Activated naive CD4-positive, alpha-beta T cell treated with anti-CD3 and anti-CD28 coated beads, Interleukin-2, amount 50 U/mL, for 24 hours (primary cell): ENCODE results near the gene CCDC30.

Experiments used
- H3K27ac Mint-ChIP-seq: one replicate; pipeline ENCODE4 v1.8.0; 2021; ENCODE audit warnings: mild to moderate bottlenecking, mixed read lengths
- H3K27me3 Mint-ChIP-seq: one replicate; pipeline ENCODE4 v1.8.0; 2021; ENCODE audit warnings: mixed read lengths
- H3K36me3 Mint-ChIP-seq: one replicate; pipeline ENCODE4 v1.8.0; 2021; ENCODE audit warnings: mixed read lengths
- H3K4me1 Mint-ChIP-seq: one replicate; pipeline ENCODE4 v1.8.0; 2021; ENCODE audit warnings: mixed read lengths
- H3K4me3 Mint-ChIP-seq: one replicate; pipeline ENCODE4 v1.8.0; 2021; ENCODE audit warnings: mild to moderate bottlenecking, mixed read lengths
- H3K9me3 Mint-ChIP-seq: one replicate; pipeline ENCODE4 v1.8.0; 2021; ENCODE audit warnings: mixed read lengths

Gene CCDC30

GRCh38 chr1:42462828-42463763, at the start of gene CCDC30:
CCDC30 (plus strand) TSS chr1:42463286; CDS start chr1:42480552, 17,266 bp downstream.
- Mint-ChIP-seq H3K27ac (peak within 1 kb of the TSS; percentile 92), H3K36me3 (peaks cover 8% of the 10 kb centered on the region), H3K4me1 (peaks cover 50% of the 10 kb centered on the region), H3K4me3 (peak within 1 kb of the TSS; percentile 89), H3K9me3 (no peaks in the 10 kb centered on the region), H3K27me3 (no peaks in the 10 kb centered on the region)

- Mint-ChIP-seq H3K9me3 (no peaks in the 10 kb centered on the region), H3K27me3 (peaks cover 4% of the 10 kb centered on the region), H3K27ac (no peak overlapping the region)
Measured at GRCh38 chr1:42414551-42415496, 48.3 kb upstream of the CCDC30 start.

GRCh38 chr1:42417166-42417565, 45.9 kb upstream of the CCDC30 start:
- Mint-ChIP-seq H3K36me3 (no peaks in the 10 kb centered on the region), H3K27me3 (peaks cover 1% of the 10 kb centered on the region), H3K27ac (no peak overlapping the region), H3K9me3 (no peaks in the 10 kb centered on the region), H3K4me3 (no peak overlapping the region), H3K4me1 (no peaks in the 10 kb centered on the region)

More at GRCh38 chr1:42414551-42415496, 48.3 kb upstream of the CCDC30 start:
- no peak overlapping the region for H3K4me3 Mint-ChIP-seq
- H3K36me3 Mint-ChIP-seq, result no peaks in the 10 kb centered on the region
- H3K4me1 Mint-ChIP-seq, result no peaks in the 10 kb centered on the region

- H3K36me3 Mint-ChIP-seq, result no peaks in the 10 kb centered on the region
- H3K27ac Mint-ChIP-seq, result no peak overlapping the region
- H3K4me1 Mint-ChIP-seq, result no peaks in the 10 kb centered on the region
- no peak overlapping the region for H3K4me3 Mint-ChIP-seq
- H3K27me3 Mint-ChIP-seq, result peaks cover 1% of the 10 kb centered on the region
- H3K9me3 Mint-ChIP-seq, result no peaks in the 10 kb centered on the region
Measured at GRCh38 chr1:42418516-42418915, 44.6 kb upstream of the CCDC30 start.

GRCh38 chr1:42419126-42419821, 43.8 kb upstream of the CCDC30 start:
- Mint-ChIP-seq H3K4me3 (no peak overlapping the region), H3K27me3 (no peaks in the 10 kb centered on the region), H3K27ac (no peak overlapping the region), H3K36me3 (no peaks in the 10 kb centered on the region), H3K9me3 (no peaks in the 10 kb centered on the region), H3K4me1 (no peaks in the 10 kb centered on the region)

- Mint-ChIP-seq H3K4me3 (no peak overlapping the region), H3K36me3 (no peaks in the 10 kb centered on the region), H3K4me1 (no peaks in the 10 kb centered on the region), H3K9me3 (no peaks in the 10 kb centered on the region), H3K27me3 (no peaks in the 10 kb centered on the region), H3K27ac (no peak overlapping the region)
Measured at GRCh38 chr1:42420121-42420520, 43.0 kb upstream of the CCDC30 start.

GRCh38 chr1:42420911-42421585, 42.0 kb upstream of the CCDC30 start:
- H3K9me3 Mint-ChIP-seq, result no peaks in the 10 kb centered on the region
- H3K4me1 Mint-ChIP-seq, result no peaks in the 10 kb centered on the region
- no peaks in the 10 kb centered on the region for H3K27me3 Mint-ChIP-seq
- H3K27ac Mint-ChIP-seq, result no peak overlapping the region
- no peak overlapping the region for H3K4me3 Mint-ChIP-seq
- H3K36me3 Mint-ChIP-seq, result no peaks in the 10 kb centered on the region

- no peak overlapping the region for H3K27ac Mint-ChIP-seq
- H3K36me3 Mint-ChIP-seq, result no peaks in the 10 kb centered on the region
- no peaks in the 10 kb centered on the region for H3K9me3 Mint-ChIP-seq
Measured at GRCh38 chr1:42422737-42423136, 40.3 kb upstream of the CCDC30 start.

GRCh38 chr1:42423681-42424080, 39.4 kb upstream of the CCDC30 start:
- no peaks in the 10 kb centered on the region for H3K9me3 Mint-ChIP-seq
- no peak overlapping the region for H3K27ac Mint-ChIP-seq
- H3K27me3 Mint-ChIP-seq, result no peaks in the 10 kb centered on the region
- no peaks in the 10 kb centered on the region for H3K4me1 Mint-ChIP-seq
- H3K36me3 Mint-ChIP-seq, result no peaks in the 10 kb centered on the region
- H3K4me3 Mint-ChIP-seq, result no peak overlapping the region

More at GRCh38 chr1:42422737-42423136, 40.3 kb upstream of the CCDC30 start:
- Mint-ChIP-seq H3K4me1 (no peaks in the 10 kb centered on the region), H3K27me3 (no peaks in the 10 kb centered on the region), H3K4me3 (no peak overlapping the region)

- H3K27me3 Mint-ChIP-seq, result no peaks in the 10 kb centered on the region
- H3K4me3 Mint-ChIP-seq, result no peak overlapping the region
- no peaks in the 10 kb centered on the region for H3K4me1 Mint-ChIP-seq
- H3K9me3 Mint-ChIP-seq, result no peaks in the 10 kb centered on the region
- no peaks in the 10 kb centered on the region for H3K36me3 Mint-ChIP-seq
- no peak overlapping the region for H3K27ac Mint-ChIP-seq
Measured at GRCh38 chr1:42424201-42424600, 38.9 kb upstream of the CCDC30 start.

GRCh38 chr1:42427240-42427639, 35.8 kb upstream of the CCDC30 start:
- H3K27ac Mint-ChIP-seq, result no peak overlapping the region
- H3K27me3 Mint-ChIP-seq, result no peaks in the 10 kb centered on the region
- H3K36me3 Mint-ChIP-seq, result no peaks in the 10 kb centered on the region
- H3K9me3 Mint-ChIP-seq, result no peaks in the 10 kb centered on the region
- no peak overlapping the region for H3K4me3 Mint-ChIP-seq
- no peaks in the 10 kb centered on the region for H3K4me1 Mint-ChIP-seq

GRCh38 chr1:42429603-42430002, 33.5 kb upstream of the CCDC30 start:
- Mint-ChIP-seq H3K36me3 (no peaks in the 10 kb centered on the region), H3K27me3 (no peaks in the 10 kb centered on the region), H3K27ac (no peak overlapping the region), H3K4me1 (no peaks in the 10 kb centered on the region), H3K9me3 (no peaks in the 10 kb centered on the region), H3K4me3 (no peak overlapping the region)

- H3K27ac Mint-ChIP-seq, result no peak overlapping the region
- H3K9me3 Mint-ChIP-seq, result no peaks in the 10 kb centered on the region
Measured at GRCh38 chr1:42430286-42431135, 32.6 kb upstream of the CCDC30 start.

GRCh38 chr1:42431514-42431913, 31.6 kb upstream of the CCDC30 start:
- H3K4me1 Mint-ChIP-seq, result no peaks in the 10 kb centered on the region
- H3K4me3 Mint-ChIP-seq, result no peak overlapping the region

More at GRCh38 chr1:42430286-42431135, 32.6 kb upstream of the CCDC30 start:
- no peaks in the 10 kb centered on the region for H3K27me3 Mint-ChIP-seq
- H3K4me1 Mint-ChIP-seq, result no peaks in the 10 kb centered on the region
- H3K4me3 Mint-ChIP-seq, result no peak overlapping the region
- no peaks in the 10 kb centered on the region for H3K36me3 Mint-ChIP-seq

More at GRCh38 chr1:42431514-42431913, 31.6 kb upstream of the CCDC30 start:
- Mint-ChIP-seq H3K9me3 (no peaks in the 10 kb centered on the region), H3K36me3 (no peaks in the 10 kb centered on the region), H3K27ac (no peak overlapping the region), H3K27me3 (no peaks in the 10 kb centered on the region)
